Epithelial cell of proximal tubule (primary cell): Measurements from ENCODE around the gene CCDC122. TPM values are rescaled to one million over a fixed set of nuclear protein-coding genes. Genes with fewer than 3 reads are reported as not detected.

Source experiments
- DNase-seq: peaks from one replicate; pipeline ENCODE4 v3.0.0-alpha.2; 2011; ENCODE audit warnings: low read depth
- H3K4me3 ChIP-seq: 2 replicates; pipeline ENCODE4 v1.5.1; 2011; ENCODE audit warnings: low read depth, mild to moderate bottlenecking, low read length
- total RNA-seq: library from RNA; depleted of rRNA; stranded (reverse); fragments of >200 nt; gene quantifications from 2 replicates; pipeline ENCODE4 v1.2.3, GENCODE V29; 2015
- TF ChIP-seq, protein P1 (sequence below): conservative IDR thresholded peaks from 2 replicates; pipeline ENCODE4 v1.5.1; 2012; ENCODE audit warnings: low read depth, mild to moderate bottlenecking, low read length

Gene CCDC122
- total RNA-seq, 1 donor from 2014 or later: 46.3 TPM

DNA sequence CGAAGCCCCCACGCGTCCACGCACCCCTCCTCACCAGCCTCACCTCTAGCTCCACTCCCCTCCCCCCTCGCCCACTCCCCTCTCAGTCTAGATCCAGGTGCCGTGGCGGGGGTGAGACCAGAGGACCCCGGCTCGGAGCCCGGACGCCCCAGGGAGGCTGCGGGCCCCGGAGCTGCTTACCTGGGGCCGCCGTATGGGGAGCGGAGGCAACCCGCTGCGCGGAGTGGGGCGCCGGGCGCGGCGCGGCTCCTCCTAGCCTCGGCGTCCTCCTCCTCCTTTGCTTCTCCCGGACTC, 93.1 kb downstream of the CCDC122 start:
- H3K4me3 ChIP-seq: peak overlapping the region; percentile 64
- no peak for DNase-seq
- TF ChIP-seq, protein P1, sequence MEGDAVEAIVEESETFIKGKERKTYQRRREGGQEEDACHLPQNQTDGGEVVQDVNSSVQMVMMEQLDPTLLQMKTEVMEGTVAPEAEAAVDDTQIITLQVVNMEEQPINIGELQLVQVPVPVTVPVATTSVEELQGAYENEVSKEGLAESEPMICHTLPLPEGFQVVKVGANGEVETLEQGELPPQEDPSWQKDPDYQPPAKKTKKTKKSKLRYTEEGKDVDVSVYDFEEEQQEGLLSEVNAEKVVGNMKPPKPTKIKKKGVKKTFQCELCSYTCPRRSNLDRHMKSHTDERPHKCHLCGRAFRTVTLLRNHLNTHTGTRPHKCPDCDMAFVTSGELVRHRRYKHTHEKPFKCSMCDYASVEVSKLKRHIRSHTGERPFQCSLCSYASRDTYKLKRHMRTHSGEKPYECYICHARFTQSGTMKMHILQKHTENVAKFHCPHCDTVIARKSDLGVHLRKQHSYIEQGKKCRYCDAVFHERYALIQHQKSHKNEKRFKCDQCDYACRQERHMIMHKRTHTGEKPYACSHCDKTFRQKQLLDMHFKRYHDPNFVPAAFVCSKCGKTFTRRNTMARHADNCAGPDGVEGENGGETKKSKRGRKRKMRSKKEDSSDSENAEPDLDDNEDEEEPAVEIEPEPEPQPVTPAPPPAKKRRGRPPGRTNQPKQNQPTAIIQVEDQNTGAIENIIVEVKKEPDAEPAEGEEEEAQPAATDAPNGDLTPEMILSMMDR: no peak

Other genes starting within 250 kb of the CCDC122 start
- 0.17 and 1.8 TPM in 2 replicates for gene ENOX1, start 92.8 kb downstream of the CCDC122 start, total RNA-seq
- 3.5 and 8.3 TPM in 2 replicates for gene LACC1, start 164 bp upstream of the CCDC122 start, total RNA-seq